ENCODE results near the gene TEKT5. TPM values are rescaled to one million over a fixed set of nuclear protein-coding genes. Genes with fewer than 3 reads are reported as not detected.

TEKT5 gene
- polyA plus RNA-seq, 6 donors from 2014 or later, result 0.32 to 0.35 TPM; not detected in 4

DNA sequence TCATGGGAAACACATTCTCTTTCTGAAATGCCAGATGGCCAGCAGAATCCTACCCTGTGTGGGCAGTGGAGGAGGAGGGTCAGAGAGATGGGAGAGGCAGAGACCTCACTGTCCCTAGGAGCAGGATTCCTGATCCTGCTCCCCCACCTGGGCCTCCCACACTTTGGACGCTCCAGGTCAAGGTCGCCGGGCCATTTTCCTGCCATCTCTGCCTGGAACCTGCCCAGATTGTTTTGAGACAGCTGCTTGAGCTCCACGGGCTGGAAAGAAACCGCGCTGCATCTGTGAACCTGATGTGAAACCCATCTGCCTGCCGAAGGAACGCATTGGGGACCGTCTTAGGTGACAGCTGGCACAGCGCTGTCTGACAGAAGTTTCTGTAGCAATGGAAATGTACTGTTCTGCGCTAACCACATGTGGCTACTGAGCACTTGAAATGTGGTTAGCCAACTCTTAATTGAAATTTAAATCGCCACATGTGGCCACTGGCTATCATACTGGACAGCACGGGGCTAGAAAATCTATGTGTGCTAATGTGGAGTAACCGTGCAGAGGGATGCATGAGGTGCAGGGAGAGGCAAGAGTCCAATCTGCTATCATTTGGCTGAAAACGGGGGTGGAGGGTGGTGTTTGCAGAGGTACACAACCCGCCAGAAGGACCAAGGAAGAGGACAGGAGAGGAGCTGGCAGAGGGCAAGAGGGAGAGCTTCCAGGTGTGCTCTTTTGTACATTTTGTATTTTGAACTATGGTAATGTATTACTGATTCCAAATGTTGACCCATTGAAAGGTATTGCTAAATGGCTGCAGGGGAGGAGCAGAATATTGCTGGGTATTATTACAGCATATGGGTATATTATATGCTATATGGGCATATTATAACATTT is 33.5 kb upstream of the TEKT5 start:
- Mint-ChIP-seq H3K4me1 (no peaks in the 10 kb centered on the region), H3K4me3 (no peak overlapping the region), H3K27me3 (no peaks in the 10 kb centered on the region), H3K36me3 (peaks cover 0 to 3% of the 10 kb centered on the region in 2 donors), H3K9me3 (peaks cover 0 to 3% (median under 1%) of the 10 kb centered on the region in 7 donors), H3K27ac (no peak overlapping the region)
- ATAC-seq (ENCODE audit: low read depth in 2 of 2) (no peak), DNase-seq (no peak)

- Mint-ChIP-seq H3K4me3 (no peak overlapping the region), H3K9me3 (peaks cover 0 to 2% (median 0%) of the 10 kb centered on the region in 7 donors), H3K36me3 (no peaks in the 10 kb centered on the region), H3K27me3 (peaks cover 18 to 37% (median 24%) of the 10 kb centered on the region in 3 donors), H3K4me1 (peaks cover 0 to 4% (median 0%) of the 10 kb centered on the region in 3 donors), H3K27ac (peak overlapping the region in 1 of 6 donors; percentile 80)
- ATAC-seq (ENCODE audit: low read depth in 2 of 2) (no peak), DNase-seq (no peak)
These were observed 14.2 kb upstream of the TEKT5 start for GRCh38 chr16:10708969-10709368.

DNA sequence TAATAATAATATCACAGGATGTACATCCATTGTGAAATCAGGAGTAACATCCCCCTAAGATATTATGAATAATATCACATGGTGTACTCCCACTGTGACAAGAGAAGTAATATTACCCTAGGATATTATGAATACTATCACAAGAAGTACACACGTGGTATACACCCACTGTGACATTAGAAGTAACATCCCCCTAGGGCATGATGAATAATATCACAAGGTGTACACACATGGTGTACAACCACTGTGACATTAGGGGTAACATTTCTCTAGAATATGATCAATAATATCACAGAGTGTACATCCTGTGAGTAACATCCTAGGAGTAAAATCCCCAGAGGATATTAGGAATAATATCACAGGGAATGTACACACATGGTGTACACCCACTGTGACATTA is 5.0 kb upstream of the TEKT5 start:
- H3K27ac Mint-ChIP-seq, result no peak overlapping the region
- H3K27me3 Mint-ChIP-seq, result peaks cover 0 to 7% (median 0%) of the 10 kb centered on the region in 3 donors
- ATAC-seq (ENCODE audit: low read depth in 2 of 2), result no peak
- H3K9me3 Mint-ChIP-seq, result peaks cover 0 to 2% (median 0%) of the 10 kb centered on the region in 7 donors
- no peak overlapping the region for H3K4me3 Mint-ChIP-seq
- no peak for DNase-seq
- no peaks in the 10 kb centered on the region for H3K36me3 Mint-ChIP-seq
- H3K4me1 Mint-ChIP-seq, result no peaks in the 10 kb centered on the region

DNA sequence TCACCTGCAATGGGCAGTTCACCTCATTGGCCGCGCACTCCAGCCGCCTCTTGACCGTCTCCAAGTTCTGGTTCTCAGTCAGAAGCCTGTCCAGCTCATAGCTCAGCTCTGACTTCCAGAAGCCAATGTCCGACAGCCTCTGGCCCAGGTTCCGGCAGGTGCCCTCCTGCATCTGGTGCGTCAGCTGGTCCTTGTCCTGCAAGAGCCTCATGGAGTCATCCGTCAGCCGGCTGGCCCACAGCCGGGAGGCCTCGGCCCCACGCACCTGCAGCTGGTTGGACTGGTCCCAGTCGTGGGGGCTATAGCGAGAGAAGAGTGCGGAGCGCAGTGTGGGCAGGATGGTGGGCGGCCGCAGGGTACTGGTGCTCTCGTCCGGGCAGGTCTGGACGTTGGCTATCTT is 424 bp downstream of the TEKT5 start:
- Mint-ChIP-seq H3K4me3 (no peak overlapping the region), H3K27me3 (peaks cover 0 to 28% (median 23%) of the 10 kb centered on the region in 3 donors), H3K27ac (no peak overlapping the region), H3K9me3 (no peaks in the 10 kb centered on the region), H3K36me3 (peaks cover 0 to 8% of the 10 kb centered on the region in 2 donors), H3K4me1 (peaks cover 0 to 6% (median 4%) of the 10 kb centered on the region in 3 donors)
- ATAC-seq (ENCODE audit: low read depth in 2 of 2), result no peak
- no peak for DNase-seq

DNA sequence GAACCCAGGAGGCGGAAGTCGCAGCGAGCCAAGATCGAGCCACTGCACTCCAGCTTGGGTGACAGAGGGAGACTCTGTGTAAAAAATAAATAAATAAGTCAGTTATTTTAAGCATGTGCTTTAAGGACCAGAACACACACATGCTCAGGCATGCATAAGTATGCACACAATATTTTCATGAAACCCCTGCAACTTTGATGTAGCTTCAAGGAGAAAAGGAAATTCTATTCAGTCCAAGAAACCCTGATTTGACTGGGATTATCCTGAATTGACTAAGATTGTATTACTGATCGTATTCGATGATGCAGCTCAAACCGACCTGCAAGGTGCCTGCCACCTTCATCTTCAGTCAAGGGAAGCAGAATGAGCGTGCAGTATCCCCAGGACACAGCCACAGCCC is 841 bp downstream of the TEKT5 start:
- peaks cover 0 to 6% (median 4%) of the 10 kb centered on the region in 3 donors for H3K4me1 Mint-ChIP-seq
- no peak overlapping the region for H3K4me3 Mint-ChIP-seq
- peaks cover 0 to 28% (median 23%) of the 10 kb centered on the region in 3 donors for H3K27me3 Mint-ChIP-seq
- no peaks in the 10 kb centered on the region for H3K9me3 Mint-ChIP-seq
- DNase-seq (no peak), ATAC-seq (ENCODE audit: low read depth in 2 of 2) (no peak)
- H3K27ac Mint-ChIP-seq, result no peak overlapping the region
- H3K36me3 Mint-ChIP-seq, result peaks cover 0 to 8% of the 10 kb centered on the region in 2 donors

- no peak overlapping the region for H3K27ac Mint-ChIP-seq
- peaks cover 0 to 28% (median 23%) of the 10 kb centered on the region in 3 donors for H3K27me3 Mint-ChIP-seq
- H3K4me1 Mint-ChIP-seq, result peaks cover 0 to 6% (median 4%) of the 10 kb centered on the region in 3 donors
- H3K4me3 Mint-ChIP-seq, result no peak overlapping the region
- ATAC-seq (ENCODE audit: low read depth in 2 of 2) (no peak), DNase-seq (no peak)
- H3K9me3 Mint-ChIP-seq, result no peaks in the 10 kb centered on the region
- peaks cover 0 to 8% of the 10 kb centered on the region in 2 donors for H3K36me3 Mint-ChIP-seq
These were observed 2.3 kb downstream of the TEKT5 start for GRCh38 chr16:10692470-10692869.

DNA sequence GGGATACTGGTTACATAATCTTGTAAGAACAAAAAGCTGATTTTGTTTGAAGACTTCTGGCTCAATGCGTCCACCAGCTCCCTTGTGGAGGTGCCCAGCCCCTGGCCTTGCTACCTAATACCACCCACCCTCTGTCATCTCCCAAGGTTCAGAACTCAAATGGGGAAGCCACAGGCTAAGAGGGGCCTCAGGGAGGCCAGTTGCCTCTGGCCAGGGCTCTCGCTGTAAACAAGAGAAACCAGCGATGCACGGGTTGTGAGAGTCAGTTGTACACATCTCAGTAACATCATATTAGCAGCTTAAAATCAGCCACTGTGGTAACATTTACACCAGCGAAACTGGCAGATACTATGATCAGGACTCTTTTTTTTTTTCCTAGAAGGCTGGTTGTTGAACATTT is 6.0 kb downstream of the TEKT5 start:
- H3K27ac Mint-ChIP-seq, result no peak overlapping the region
- DNase-seq, result no peak
- H3K4me1 Mint-ChIP-seq, result peaks cover 0 to 6% (median 4%) of the 10 kb centered on the region in 3 donors
- peak overlapping the region in 1 of 8 donors; percentile 49 for H3K4me3 Mint-ChIP-seq
- no peaks in the 10 kb centered on the region for H3K9me3 Mint-ChIP-seq
- H3K36me3 Mint-ChIP-seq, result peaks cover 0 to 8% of the 10 kb centered on the region in 2 donors
- H3K27me3 Mint-ChIP-seq, result peaks cover 11 to 36% (median 25%) of the 10 kb centered on the region in 3 donors
- ATAC-seq (ENCODE audit: low read depth in 2 of 2), result no peak

GRCh38 chr16:10688291-10688690 is 6.4 kb downstream of the TEKT5 start:
- Mint-ChIP-seq H3K4me1 (peaks cover 0 to 6% (median 4%) of the 10 kb centered on the region in 3 donors), H3K27me3 (peaks cover 11 to 36% (median 25%) of the 10 kb centered on the region in 3 donors), H3K27ac (no peak overlapping the region), H3K9me3 (no peaks in the 10 kb centered on the region), H3K4me3 (no peak overlapping the region), H3K36me3 (peaks cover 0 to 8% of the 10 kb centered on the region in 2 donors)
- DNase-seq (no peak), ATAC-seq (ENCODE audit: low read depth in 2 of 2) (no peak)

- Mint-ChIP-seq H3K4me3 (no peak overlapping the region), H3K36me3 (no peaks in the 10 kb centered on the region), H3K9me3 (peaks cover 0 to 1% (median 0%) of the 10 kb centered on the region in 7 donors), H3K4me1 (peaks cover 0 to 5% (median 4%) of the 10 kb centered on the region in 3 donors), H3K27me3 (peaks cover 14 to 28% (median 26%) of the 10 kb centered on the region in 3 donors), H3K27ac (peak overlapping the region in 1 of 6 donors; percentile 69)
- ATAC-seq (ENCODE audit: low read depth in 2 of 2) (no peak), DNase-seq (no peak)
These were observed 9.0 kb downstream of the TEKT5 start for GRCh38 chr16:10685709-10686108.

DNA sequence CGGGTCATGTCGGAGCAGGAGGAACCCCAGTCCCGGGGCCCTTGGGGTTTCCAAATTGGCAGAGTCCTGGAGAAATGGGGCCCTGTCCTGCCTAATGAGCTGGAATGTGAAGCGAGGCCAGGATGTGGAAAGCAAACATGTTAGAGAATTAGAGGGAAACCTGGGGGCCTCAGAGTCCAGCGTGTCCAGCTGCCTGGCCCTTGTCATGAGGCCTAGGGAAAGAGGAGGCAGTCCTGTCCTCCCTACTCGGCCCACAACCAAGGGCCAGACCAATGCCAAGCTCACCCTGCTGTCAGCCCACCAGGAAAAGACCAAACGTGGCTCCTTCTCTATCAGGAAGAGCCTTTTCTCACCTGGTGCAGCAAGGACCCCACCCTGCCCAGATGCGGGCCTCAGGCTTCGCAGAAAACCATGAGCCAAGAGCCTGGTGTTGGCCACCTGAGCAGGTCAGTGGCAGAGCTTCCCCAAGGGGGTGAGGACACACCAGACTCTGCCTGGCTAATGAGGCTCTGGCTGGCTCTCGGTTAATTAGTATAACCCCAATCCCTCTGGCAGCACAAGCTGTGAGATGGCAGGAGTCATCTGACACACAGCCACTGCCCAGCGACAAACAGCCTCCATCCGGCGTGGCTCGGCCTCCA is 10.1 kb downstream of the TEKT5 start:
- H3K9me3 Mint-ChIP-seq, result peaks cover 0 to 1% (median 0%) of the 10 kb centered on the region in 7 donors
- H3K27ac Mint-ChIP-seq, result no peak overlapping the region
- ATAC-seq (ENCODE audit: low read depth in 2 of 2) (no peak), DNase-seq (no peak)
- no peak overlapping the region for H3K4me3 Mint-ChIP-seq
- H3K27me3 Mint-ChIP-seq, result peaks cover 14 to 25% (median 21%) of the 10 kb centered on the region in 3 donors
- no peaks in the 10 kb centered on the region for H3K4me1 Mint-ChIP-seq
- no peaks in the 10 kb centered on the region for H3K36me3 Mint-ChIP-seq

- Mint-ChIP-seq H3K27ac (no peak overlapping the region), H3K4me1 (peaks cover 0 to 5% (median 0%) of the 10 kb centered on the region in 3 donors)
These were observed 11.6 kb downstream of the TEKT5 start for GRCh38 chr16:10683170-10683569.

DNA sequence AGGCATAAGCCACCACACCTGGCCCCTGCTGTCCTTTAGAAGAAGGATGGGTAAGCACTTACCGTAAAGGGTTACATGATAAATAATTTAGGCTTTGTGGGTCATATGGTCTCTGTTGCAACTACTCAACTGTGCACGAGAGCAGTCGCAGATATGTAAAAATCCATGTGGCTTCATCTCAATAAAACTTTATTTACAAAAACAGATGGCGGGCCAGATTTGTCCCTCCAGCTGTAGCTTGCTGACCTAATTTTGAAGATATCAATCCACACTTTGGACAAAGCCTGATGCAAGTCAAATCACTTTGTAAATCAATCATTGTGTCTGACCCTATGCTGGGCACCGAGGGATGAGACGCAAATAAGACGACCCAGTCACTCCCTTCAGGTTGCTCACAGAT is 12.1 kb downstream of the TEKT5 start:
- Mint-ChIP-seq H3K27me3 (peaks cover 14 to 24% (median 21%) of the 10 kb centered on the region in 3 donors), H3K27ac (no peak overlapping the region), H3K9me3 (peaks cover 0 to 1% (median 0%) of the 10 kb centered on the region in 7 donors), H3K4me1 (peaks cover 0 to 5% (median 0%) of the 10 kb centered on the region in 3 donors), H3K36me3 (no peaks in the 10 kb centered on the region), H3K4me3 (no peak overlapping the region)
- no peak for DNase-seq
- ATAC-seq (ENCODE audit: low read depth in 2 of 2), result no peak

More at GRCh38 chr16:10683170-10683569, 11.6 kb downstream of the TEKT5 start:
- H3K4me3 Mint-ChIP-seq, result no peak overlapping the region
- peaks cover 0 to 1% (median 0%) of the 10 kb centered on the region in 7 donors for H3K9me3 Mint-ChIP-seq
- DNase-seq, result no peak
- no peak for ATAC-seq (ENCODE audit: low read depth in 2 of 2)
- H3K27me3 Mint-ChIP-seq, result peaks cover 14 to 24% (median 21%) of the 10 kb centered on the region in 3 donors
- no peaks in the 10 kb centered on the region for H3K36me3 Mint-ChIP-seq
